ENCODE data around the gene STMP1. TPM values are rescaled to one million over a fixed set of nuclear protein-coding genes. Genes with fewer than 3 reads are reported as not detected.
"Not testable (repeated sequence)": the region's sequence is repeated elsewhere in the genome, so short reads cannot be mapped to it uniquely, and the experiment has no call there.

STMP1 gene
- total RNA-seq, 2 donors from 2014 or later, result 11.9 to 13.4 TPM

- peaks cover 12% of the 10 kb centered on the region for H3K36me3 ChIP-seq
- no peaks in the 10 kb centered on the region for H3K27me3 ChIP-seq
- no peak overlapping the region for H3K27ac ChIP-seq
- no peaks in the 10 kb centered on the region for H3K9me3 ChIP-seq
- H3K4me1 ChIP-seq, result no peaks in the 10 kb centered on the region
- no peak for DNase-seq (ENCODE audit: low spot score)
- H3K4me3 ChIP-seq, result no peak overlapping the region
- TF ChIP-seq, protein P1, sequence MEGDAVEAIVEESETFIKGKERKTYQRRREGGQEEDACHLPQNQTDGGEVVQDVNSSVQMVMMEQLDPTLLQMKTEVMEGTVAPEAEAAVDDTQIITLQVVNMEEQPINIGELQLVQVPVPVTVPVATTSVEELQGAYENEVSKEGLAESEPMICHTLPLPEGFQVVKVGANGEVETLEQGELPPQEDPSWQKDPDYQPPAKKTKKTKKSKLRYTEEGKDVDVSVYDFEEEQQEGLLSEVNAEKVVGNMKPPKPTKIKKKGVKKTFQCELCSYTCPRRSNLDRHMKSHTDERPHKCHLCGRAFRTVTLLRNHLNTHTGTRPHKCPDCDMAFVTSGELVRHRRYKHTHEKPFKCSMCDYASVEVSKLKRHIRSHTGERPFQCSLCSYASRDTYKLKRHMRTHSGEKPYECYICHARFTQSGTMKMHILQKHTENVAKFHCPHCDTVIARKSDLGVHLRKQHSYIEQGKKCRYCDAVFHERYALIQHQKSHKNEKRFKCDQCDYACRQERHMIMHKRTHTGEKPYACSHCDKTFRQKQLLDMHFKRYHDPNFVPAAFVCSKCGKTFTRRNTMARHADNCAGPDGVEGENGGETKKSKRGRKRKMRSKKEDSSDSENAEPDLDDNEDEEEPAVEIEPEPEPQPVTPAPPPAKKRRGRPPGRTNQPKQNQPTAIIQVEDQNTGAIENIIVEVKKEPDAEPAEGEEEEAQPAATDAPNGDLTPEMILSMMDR (IDR thresholded peaks at IDR 0.05), result no peak
Measured at GRCh38 chr7:135692055-135692454, 29.7 kb downstream of the STMP1 start.

GRCh38 chr7:135692606-135693005 is 30.3 kb downstream of the STMP1 start:
- not testable (repeated sequence) for H3K4me1 ChIP-seq; H3K27me3 ChIP-seq; H3K9me3 ChIP-seq; H3K27ac ChIP-seq; H3K4me3 ChIP-seq; DNase-seq (ENCODE audit: low spot score)
- H3K36me3 ChIP-seq, result peaks cover 12% of the 10 kb centered on the region

GRCh38 chr7:135693558-135693957 is 31.2 kb downstream of the STMP1 start:
- DNase-seq (ENCODE audit: low spot score), result no peak
- Histone ChIP-seq H3K9me3 (no peaks in the 10 kb centered on the region), H3K27ac (peak overlapping the region in 1 of 2 donors; percentile 12), H3K27me3 (no peaks in the 10 kb centered on the region), H3K4me1 (no peaks in the 10 kb centered on the region), H3K4me3 (no peak overlapping the region), H3K36me3 (peaks cover 12% of the 10 kb centered on the region)
- TF ChIP-seq, protein P1 (IDR thresholded peaks at IDR 0.05), result no peak

DNA sequence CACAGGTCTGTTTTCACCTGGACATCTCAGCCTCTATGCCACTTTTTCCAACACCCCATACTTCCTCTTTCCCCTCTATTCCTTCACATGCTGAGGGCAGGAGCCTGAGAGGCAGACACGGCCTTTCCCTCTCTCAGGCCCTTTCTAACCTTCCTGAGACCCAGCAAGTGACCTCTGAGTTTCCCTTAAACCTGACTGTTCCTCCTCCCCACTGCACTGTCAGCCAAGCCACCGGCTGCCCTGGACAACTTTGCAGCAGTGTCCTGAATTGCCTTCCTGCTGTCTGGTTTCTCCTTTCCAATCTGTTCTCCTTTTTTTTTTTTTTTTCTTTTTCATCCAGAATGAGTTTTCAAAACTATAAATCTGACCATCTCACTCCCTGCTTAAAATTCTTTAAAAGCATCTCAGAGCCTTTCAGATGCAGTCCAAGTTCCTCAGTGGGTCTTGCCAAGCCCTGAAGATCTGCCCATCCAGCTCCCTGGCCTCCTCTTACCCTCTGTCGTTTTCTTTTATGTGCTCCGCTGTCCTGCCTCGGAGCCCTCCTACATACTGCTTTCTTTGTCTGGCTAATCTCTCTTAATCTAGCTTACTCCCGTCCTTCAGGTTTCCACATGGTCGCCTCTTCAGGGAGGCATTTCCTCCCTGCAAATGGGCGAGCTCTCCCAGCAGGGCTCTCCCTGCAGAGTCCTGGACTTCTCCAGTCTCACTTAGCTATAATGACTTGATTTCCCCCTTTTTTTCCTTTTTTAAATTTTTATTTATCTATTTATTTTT is 35.1 kb downstream of the STMP1 start:
- Histone ChIP-seq H3K4me1 (no peaks in the 10 kb centered on the region), H3K27ac (no peak overlapping the region), H3K27me3 (no peaks in the 10 kb centered on the region), H3K36me3 (peaks cover 8% of the 10 kb centered on the region), H3K9me3 (no peaks in the 10 kb centered on the region), H3K4me3 (no peak overlapping the region)
- no peak for DNase-seq (ENCODE audit: low spot score)
- TF ChIP-seq, protein P1 (IDR thresholded peaks at IDR 0.05), result no peak

DNA sequence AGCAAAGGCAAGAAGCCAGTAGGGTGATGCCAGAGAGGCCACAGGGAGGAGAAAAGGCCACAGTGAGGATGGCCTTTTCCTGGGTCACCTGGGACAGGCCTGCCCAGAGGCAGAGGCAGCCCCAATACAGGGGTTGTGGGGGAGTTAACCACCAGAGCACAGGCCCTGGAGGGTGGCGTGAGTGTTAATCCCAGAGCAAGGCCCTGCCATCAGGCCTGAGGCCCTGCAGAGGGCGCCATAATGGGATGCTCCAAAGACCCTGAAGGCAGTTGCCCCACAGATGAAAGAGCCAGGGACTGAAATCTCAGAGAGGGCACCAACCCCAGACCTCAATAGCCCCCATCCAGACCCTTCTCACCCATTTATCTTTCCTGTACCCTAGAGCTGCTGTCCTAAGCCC is 41.8 kb downstream of the STMP1 start:
- no peak overlapping the region for H3K4me3 ChIP-seq
- no peaks in the 10 kb centered on the region for H3K9me3 ChIP-seq
- TF ChIP-seq, protein P1 (IDR thresholded peaks at IDR 0.05), result no peak
- H3K27ac ChIP-seq, result no peak overlapping the region
- peaks cover 0 to 6% of the 10 kb centered on the region in 2 donors for H3K4me1 ChIP-seq
- peaks cover 6% of the 10 kb centered on the region for H3K36me3 ChIP-seq
- no peaks in the 10 kb centered on the region for H3K27me3 ChIP-seq
- DNase-seq (ENCODE audit: low spot score), result no peak

GRCh38 chr7:135704698-135705097 is 42.4 kb downstream of the STMP1 start:
- H3K9me3 ChIP-seq, result no peaks in the 10 kb centered on the region
- no peak overlapping the region for H3K27ac ChIP-seq
- TF ChIP-seq, protein P1 (IDR thresholded peaks at IDR 0.05), result no peak
- H3K4me1 ChIP-seq, result peaks cover 0 to 6% of the 10 kb centered on the region in 2 donors
- no peaks in the 10 kb centered on the region for H3K27me3 ChIP-seq
- peaks cover 6% of the 10 kb centered on the region for H3K36me3 ChIP-seq
- DNase-seq (ENCODE audit: low spot score), result no peak
- no peak overlapping the region for H3K4me3 ChIP-seq
